ENCODE data around the gene ERI3.

DNA sequence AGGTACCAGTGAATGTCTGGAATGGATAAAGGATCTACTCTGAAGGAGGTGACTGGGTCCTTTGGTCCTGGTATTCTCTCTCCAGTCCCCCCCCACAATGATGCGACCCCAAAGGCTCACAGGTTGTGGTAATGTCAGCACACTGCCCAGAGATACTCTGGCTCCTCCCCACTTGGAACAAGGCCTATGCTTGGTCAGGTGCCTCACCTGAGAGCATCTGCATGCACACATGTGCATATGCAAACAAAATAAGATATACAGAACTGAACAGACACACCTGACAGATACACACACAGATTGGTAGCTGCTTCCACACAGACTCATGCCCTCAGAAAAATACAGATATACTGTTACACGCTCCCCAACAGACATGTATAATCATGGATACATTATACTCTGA is 108.3 kb downstream of the ERI3 start:
- TF ChIP-seq POLR2AphosphoS5 (IDR thresholded peaks at IDR 0.05): no peak
- TF ChIP-seq, protein P1, sequence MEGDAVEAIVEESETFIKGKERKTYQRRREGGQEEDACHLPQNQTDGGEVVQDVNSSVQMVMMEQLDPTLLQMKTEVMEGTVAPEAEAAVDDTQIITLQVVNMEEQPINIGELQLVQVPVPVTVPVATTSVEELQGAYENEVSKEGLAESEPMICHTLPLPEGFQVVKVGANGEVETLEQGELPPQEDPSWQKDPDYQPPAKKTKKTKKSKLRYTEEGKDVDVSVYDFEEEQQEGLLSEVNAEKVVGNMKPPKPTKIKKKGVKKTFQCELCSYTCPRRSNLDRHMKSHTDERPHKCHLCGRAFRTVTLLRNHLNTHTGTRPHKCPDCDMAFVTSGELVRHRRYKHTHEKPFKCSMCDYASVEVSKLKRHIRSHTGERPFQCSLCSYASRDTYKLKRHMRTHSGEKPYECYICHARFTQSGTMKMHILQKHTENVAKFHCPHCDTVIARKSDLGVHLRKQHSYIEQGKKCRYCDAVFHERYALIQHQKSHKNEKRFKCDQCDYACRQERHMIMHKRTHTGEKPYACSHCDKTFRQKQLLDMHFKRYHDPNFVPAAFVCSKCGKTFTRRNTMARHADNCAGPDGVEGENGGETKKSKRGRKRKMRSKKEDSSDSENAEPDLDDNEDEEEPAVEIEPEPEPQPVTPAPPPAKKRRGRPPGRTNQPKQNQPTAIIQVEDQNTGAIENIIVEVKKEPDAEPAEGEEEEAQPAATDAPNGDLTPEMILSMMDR (IDR thresholded peaks at IDR 0.05): no peak
- TF ChIP-seq POLR2A (IDR thresholded peaks at IDR 0.05): no peak
